Transverse colon (tissue), 4 donors: ENCODE data around the gene DCAF15. TPM values are rescaled to one million over a fixed set of nuclear protein-coding genes. Genes with fewer than 3 reads are reported as not detected.

Experiments used
- total RNA-seq, 4 donors: library from RNA; depleted of rRNA; stranded (reverse); fragments of >200 nt; gene quantifications; one replicate each; pipeline ENCODE4 v1.1.0, GENCODE V29; 2016

The DCAF15 gene
- total RNA-seq, 4 donors from 2014 or later, result 26.2 to 61.7 (median 35.8) TPM

Other genes starting within 250 kb of the DCAF15 start
- 100 to 1,000 TPM in 2 of 4 donors, 10 to 100 TPM in 2; 63.0 to 304 (median 99.2) TPM for gene MRI1, start 188.0 kb upstream of the DCAF15 start, total RNA-seq
- gene C19orf53, start 178.1 kb upstream of the DCAF15 start, total RNA-seq, result 100 to 1,000 TPM in 2 of 4 donors, 10 to 100 TPM in 2; 48.6 to 111 (median 94.2) TPM
- 1 to 10 TPM; 2.3 to 5.1 (median 2.9) TPM for gene ZSWIM4, start 157.1 kb upstream of the DCAF15 start, total RNA-seq
- not detected for gene NANOS3, start 75.4 kb upstream of the DCAF15 start, total RNA-seq
- gene BRME1, start 46.4 kb upstream of the DCAF15 start, total RNA-seq, result 100 to 1,000 TPM in 1 of 4 donors, 1 to 10 TPM in 3; 5.2 to 102 (median 6.7) TPM
- gene CC2D1A, start 46.3 kb upstream of the DCAF15 start, total RNA-seq, result 100 to 1,000 TPM; 113 to 294 (median 177) TPM
- 10 to 100 TPM in 1 of 4 donors, 1 to 10 TPM in 3; 3.0 to 15.3 (median 3.2) TPM for gene PODNL1, start 14.1 kb upstream of the DCAF15 start, total RNA-seq
- 1 to 10 TPM; 3.7 to 9.0 (median 8.1) TPM for gene RFX1, start 53.8 kb downstream of the DCAF15 start, total RNA-seq
- gene RLN3, start 75.6 kb downstream of the DCAF15 start, total RNA-seq, result not detected
- 1 to 10 TPM in 3 of 4 donors, under 1 TPM in 1; 0.37 to 2.1 (median 1.5) TPM for gene IL27RA, start 79.3 kb downstream of the DCAF15 start, total RNA-seq
- gene PALM3, start 109.6 kb downstream of the DCAF15 start, total RNA-seq, result under 1 TPM in 2 of 4 donors, not detected in 2; 0.14 to 0.32 TPM
- gene MISP3, start 120.3 kb downstream of the DCAF15 start, total RNA-seq, result 100 to 1,000 TPM in 1 of 4 donors, 10 to 100 TPM in 3; 23.8 to 115 (median 35.8) TPM
- gene C19orf67, start 133.3 kb downstream of the DCAF15 start, total RNA-seq, result 1 to 10 TPM in 1 of 4 donors, under 1 TPM in 1, not detected in 2; 0.64 to 1.1 TPM
- 10 to 100 TPM in 3 of 4 donors, 1 to 10 TPM in 1; 7.6 to 37.5 (median 36.8) TPM for gene SAMD1, start 138.2 kb downstream of the DCAF15 start, total RNA-seq
- 10 to 100 TPM; 16.7 to 74.8 (median 39.5) TPM for gene PRKACA, start 165.3 kb downstream of the DCAF15 start, total RNA-seq
- 1 to 10 TPM in 3 of 4 donors, not detected in 1; 1.9 to 4.5 (median 4.4) TPM for gene ASF1B, start 184.1 kb downstream of the DCAF15 start, total RNA-seq